Fibroblast of skin of left biceps (primary cell): ENCODE data around the gene EEF1A2.

Experiments
- DNase-seq, 2 experiments: peaks; one replicate each; pipeline ENCODE4 v3.0.0-alpha.2; 2013; ENCODE audit warnings: low read depth in 2 of 2

The EEF1A2 gene

DNA sequence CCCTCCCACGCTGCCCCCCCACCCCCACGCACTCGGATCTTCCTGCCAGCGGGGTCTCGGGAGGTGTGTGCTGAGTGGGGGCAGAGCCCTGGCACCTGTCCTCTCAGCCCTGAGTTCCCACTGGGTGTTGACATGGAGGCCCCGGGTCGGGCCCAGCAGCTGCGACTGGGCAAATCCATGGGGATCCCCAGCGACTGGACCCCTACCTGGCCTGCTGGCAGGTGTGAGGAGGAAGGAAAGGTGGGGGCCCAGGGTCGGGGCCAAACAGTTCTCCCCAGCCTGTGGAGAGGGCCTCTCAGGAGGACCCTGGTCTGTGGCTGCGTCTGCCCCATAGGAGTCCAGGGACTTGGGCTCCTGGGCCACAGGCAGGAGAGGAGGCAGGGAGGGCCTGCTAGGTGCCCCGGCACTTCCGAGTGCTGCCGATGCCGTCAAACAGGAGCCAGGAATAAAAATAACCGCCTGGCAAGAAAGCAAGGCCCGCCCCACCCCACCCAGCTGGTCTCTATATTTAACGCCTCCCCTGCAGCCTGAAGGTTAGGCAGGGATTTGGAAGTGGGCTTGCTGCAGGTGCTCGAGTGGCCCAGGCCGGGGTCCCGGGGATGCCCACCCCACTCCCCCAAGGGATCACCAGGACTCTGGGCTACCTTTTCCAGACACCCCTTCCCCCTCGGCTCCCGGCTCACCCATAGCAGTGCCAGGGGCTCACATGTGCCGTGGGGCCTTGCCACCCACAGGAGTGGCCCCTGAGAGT is 1.4 kb upstream of the EEF1A2 start:
- DNase-seq = no peak

DNA sequence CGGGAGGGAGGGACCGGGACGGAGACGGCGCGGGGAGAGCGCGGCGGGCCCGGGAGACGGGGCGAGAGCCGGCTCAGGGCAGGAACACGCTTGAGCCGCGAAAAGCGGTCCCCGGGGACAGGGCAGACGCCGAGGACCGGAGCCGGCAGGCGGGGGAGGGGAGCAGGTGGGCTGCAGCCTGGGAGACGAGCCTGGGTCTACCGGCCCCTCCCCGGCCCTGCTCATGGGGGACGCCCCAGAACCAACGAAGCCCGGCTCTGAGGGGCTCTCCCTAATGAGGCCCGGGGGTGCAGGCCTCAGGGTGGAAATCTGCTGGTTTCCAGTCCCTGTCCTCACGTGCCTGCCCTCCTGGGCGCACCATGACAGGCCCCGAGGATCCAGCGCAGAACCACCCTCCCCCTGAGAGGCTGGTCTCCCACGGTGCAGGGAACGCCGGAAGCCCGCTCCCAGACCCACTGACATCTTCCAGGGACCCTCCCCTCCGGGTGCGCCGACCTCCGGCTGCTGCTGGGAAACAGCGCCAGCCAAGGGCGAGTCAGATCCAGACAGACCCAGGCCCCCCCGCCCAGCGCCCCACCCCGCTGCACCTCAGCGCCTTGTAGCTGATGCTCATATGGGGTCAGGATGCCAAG is 571 bp upstream of the EEF1A2 start:
- no peak for DNase-seq

DNA sequence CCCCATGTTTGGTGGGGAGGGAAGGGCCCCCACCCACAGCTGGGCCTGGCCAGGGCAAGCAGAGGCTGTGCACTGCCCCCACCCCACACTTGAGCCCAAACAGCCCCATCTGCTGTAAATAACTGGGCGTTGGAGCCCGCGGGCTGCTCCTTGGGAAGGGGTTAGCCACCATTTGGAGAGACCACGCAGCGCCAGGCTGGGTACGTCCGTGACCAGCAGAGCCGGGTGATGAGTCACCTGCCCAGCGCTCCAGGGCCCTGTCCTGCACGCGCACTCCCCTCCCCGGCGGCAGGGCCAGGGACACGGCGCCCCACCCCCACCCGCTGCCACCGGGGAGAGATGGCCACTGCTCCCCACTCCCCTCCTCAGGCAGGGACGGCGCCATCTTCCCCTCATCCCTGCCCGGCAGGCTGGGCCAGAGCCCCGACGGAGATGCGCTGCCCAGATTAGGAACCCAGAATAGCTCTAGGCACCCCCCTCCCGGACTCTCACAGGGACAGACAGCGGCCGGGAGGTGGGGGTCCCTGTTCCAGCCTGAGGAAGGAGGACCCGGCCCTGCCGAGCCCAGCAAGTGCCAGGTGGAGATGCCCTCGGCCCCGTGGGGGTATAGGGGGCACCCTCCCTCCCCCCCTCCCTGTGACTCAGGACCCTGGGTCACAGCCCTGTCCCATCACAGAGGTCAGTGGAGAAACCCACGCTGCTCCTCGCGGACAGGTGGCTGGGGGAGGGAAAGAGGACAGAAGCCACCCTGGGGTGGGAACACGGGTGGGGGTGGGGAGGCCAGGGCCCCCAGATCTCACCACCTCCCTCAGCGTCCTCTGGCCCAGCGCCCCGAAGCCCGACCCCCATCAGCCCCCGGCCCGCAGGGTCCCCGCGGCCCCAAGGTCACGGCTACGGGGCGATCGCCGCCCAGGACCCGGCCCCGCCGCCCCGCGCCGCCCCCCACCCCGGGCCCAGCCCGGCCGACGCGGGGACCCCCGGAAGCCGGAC is 642 bp downstream of the EEF1A2 start:
- no peak for DNase-seq

DNA sequence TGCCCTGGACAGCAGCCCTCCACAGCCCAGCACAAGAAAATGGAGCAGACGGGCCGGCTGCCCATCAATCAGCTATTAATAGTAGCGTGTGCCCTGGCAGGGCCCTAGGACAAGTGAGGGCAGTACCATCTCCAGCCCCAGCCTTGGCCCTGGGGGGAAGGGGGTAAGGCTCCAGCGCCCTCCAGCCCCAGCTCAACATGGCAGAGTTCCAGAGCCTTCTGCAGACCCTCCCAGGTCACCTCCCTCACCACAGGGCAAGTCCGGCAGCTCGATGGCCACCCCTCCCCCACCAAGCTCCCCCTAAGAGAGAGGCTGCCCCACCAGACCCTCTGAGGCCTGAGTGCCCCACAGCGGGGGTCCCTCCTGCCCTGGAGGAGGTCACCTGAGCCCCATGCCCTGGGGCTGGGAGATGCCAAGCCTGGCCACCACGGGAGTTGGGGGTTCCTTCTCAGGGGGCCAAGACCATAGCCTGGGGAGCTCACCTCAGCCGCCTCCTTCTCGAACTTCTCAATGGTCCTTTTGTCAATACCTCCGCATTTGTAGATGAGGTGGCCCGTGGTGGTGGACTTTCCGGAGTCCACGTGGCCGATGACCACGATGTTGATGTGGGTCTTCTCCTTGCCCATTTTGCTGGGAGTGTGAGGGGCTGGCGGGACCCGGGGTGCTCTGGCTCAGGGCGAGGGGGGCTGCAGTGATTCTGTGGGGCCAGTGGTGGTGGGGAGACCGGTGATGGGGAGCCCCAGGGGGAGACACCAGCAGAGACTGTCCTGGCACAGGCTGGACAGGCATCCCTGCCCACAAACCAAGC is 1.5 kb downstream of the EEF1A2 start:
- no peak for DNase-seq

DNA sequence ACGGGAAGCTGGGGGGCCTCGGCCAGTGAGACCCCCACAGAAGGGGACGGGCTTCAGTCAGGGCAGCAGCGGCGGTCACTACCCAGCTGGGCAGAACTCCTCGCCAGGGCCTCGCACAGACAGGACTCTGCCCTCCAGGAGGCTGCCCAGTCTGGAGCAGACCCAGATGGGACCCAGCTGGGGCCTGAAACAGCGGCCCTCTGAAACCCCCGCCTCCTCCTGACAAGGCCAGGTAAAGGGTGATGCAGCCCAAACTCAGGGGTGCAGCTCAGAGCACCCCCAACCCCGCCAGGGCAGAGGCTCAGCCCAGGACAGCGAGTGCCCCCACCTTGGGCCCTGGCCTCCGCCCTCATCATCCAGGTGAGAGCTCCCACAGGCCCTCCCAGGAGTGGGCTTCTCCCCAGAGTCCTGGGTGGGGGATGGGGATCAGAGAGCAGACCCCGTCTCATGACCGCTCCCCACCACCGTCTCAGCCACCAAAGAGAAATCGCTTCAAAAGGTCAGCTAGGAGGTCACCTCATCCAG is 2.2 kb downstream of the EEF1A2 start:
- no peak for DNase-seq

DNA sequence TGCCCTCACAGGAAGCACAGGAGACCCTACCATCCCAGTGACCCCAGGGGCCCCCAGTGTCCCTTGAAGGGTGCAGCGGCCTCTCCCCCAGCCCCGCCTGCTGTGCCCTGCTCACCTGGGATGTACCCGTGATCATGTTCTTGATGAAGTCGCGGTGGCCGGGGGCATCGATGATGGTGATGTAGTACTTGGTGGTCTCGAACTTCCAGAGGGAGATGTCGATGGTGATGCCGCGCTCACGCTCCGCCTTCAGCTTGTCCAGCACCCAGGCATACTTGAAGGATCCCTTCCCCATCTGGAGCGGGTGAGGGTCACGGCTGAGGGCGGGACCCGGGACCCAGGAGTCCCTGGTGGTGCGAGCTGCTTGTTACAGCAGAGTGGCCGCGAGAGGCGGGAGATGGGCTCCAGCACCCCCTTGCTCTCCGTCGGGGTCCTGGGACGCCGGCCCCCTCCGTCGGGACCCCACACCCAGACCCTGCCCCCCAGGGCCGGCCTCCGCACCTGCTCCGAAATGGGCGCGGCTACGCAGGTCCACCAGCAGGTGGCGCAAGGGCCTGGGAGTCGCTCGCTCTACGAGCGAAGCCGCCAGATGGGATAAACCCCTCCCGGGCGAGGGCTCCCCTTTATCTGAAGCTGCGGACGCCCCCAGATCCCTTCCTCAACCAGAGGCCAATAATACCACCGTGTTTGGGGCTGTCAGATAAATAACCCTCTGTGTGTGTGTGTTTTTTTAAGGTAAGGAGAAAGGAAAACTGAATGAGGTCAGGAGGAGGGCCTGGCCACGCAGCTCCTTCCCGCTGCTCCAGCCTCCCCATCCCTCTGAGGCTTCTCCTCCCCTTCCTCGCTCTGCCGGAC is 2.9 kb downstream of the EEF1A2 start:
- DNase-seq = no peak

DNA sequence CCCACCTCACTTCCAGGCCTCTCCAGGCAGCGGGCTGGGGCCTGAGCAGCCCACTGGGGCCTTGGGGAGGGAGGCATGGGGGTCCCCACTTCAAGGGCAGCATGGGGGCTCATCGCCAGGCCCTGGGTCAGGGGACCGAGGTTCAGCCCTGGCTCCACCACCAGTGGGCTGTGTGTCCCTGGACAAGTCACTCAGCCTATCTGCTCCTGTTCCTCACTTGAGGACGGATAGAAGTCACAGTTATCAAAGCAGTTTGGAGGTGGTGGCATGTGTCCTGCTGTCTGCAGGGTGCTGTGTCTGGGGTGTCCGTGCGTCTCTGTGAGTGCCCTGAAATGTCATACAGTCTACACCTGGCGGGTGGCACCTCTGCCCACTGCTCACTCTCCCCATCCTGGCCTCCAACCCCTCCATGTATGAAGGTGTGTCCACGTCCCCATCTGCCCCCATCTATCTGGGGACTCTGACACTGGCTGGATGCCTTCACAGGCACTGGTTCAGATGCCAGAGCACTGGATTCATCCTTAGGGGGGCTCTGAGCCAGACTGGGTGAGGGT is 3.6 kb downstream of the EEF1A2 start:
- no peak for DNase-seq

DNA sequence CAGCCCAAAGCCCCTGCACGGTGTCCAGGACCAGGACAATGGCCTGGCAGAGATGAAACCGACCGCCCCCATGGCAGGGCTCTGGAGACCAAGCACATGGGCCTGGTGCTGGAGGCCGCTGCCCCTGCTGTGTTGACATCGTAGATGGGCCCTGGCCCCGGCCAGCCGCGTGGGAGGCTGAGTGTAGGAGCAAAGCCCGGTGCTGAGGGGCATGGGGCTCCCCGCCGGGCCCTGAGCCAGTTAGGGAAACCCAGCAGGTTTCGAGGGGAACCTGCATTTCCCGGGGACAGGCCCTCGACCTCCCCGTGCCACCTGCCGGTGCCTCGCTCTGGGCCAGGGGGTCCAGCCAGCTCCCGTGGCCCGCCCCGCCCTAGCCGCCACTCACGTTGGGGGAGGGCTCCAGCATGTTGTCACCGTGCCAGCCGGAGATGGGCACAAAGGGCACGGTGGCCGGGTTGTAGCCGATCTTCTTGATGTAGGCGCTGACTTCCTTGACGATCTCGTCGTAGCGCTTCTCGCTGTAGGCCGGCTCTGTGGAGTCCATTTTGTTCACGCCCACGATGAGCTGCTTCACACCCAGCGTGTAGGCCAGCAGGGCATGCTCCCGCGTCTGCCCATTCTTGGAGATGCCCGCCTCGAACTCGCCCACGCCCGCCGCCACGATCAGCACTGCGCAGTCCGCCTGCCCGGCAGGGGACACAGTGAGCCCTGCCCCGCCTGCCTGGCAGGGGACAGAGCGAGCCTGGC is 4.3 kb downstream of the EEF1A2 start:
- DNase-seq = no peak

DNA sequence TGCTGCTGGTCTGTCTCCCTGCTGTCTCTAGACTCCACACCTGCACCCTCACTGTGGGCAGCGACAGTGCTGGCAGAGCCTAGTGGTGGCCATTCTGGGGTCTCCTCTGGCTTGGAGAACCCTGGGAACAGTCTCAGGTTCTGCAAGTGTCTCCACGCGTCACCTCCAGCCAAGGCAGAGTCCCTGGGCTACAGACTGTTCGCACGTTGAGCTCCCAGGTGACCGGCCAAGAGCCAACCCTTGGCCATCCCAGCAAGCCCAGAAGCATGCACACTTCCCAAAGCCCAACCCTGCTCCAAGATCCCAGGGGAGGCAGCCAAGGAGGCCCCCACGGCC is 4.8 kb downstream of the EEF1A2 start:
- no peak for DNase-seq

DNA sequence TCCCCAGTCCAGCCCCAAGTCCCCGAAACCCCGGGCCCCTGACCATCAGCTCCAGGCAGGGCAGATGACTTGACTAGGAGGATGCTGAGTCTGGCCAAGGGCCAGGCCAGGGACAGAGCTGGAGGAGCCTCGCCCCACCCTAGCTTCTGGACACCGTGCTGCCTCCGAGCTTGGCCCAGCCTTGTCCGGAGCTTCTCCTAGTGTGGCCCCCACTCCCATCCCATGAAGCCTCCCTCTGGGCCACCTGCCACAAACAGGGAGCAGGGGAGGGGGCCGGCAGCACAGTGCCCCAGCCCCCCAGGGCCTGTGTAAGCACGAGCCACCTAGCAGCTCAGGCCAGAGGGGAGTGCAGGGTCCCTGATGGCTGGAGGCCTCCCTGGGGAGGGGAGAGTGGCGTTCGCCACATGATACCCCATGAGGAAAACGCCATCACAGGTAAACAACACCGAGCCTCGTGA is 5.3 kb downstream of the EEF1A2 start:
- DNase-seq = no peak

DNA sequence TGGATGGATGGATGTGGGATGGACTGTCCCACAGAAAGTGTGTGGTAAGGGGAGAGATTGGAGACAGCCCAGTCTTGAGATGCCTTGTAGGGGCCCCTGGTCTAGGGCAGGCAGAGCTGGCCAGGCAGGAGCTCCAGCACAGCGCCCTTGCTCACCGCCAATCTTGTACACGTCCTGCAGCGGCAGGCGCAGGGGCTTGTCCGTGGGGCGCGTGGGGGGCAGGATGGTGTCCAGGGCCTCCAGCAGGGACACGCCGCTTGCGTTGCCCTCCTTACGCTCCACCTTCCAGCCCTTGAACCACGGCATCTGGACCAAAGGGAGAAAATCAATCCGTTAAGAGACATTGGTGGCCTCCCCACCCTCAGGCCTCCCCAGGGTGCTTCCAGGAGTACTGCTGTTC is 5.9 kb downstream of the EEF1A2 start:
- DNase-seq = no peak

DNA sequence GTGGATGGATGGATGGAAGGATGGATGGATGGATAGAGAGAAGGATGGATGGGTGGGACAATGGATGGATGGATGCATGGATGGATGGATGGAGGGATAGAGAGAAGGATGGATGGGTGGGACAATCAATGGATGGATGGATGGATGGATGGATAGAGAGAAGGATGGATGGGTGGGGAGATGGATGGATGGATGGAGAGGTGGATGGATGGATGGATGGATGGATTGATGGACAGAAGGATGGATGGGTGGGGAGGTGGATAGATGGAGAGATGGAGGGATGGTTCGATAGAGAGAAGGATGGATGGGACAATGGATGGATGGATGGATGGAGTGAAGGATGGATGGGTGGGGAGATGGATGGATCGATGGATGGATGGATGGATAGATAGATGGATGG is 6.4 kb downstream of the EEF1A2 start:
- DNase-seq = no peak

DNA sequence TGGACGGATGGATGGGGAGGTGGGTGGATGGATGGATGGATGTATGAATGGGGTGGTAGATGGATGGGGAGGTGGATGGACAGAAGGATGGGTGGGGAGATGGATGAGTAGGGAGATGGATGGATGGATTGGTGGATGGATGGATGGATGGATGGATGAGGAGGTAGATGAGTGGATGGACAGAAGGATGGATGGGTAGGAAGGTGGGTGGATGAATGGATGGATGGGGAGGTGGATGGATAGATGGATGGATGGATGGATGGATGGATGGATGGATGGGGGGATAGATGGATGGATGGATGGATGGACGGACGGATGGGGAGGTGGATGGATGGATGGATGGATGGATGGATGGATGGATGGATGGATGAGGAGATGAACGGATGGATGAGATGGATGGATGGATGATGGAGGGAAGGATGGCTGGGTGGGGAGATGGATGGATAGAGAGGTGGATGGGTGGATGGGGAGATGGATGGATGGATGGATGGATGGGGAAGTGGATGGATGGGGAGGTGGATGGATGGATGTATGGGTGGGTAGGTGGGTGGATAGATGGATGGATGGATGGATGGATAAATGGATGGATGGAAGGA is 7.2 kb downstream of the EEF1A2 start:
- DNase-seq = no peak

DNA sequence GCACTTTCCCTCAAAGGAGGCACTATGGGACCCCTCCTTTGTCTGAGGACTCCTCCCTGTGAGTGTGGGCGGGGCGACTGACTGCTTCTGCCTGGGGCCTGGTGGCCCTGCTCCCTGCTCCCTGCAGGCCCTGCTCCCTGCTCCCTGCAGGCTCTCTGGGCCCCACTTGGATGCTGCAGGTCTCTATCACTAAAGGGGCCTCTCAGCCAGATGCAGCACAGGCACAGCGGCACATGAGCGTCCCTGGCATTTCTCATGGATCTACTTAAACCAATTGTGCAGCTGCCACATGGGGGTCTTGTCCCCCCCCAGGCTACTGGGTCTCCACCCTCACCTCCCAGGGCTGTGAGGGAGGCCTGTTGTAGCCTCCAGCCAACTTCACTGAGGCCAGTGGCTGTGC is 7.8 kb downstream of the EEF1A2 start:
- DNase-seq = no peak

DNA sequence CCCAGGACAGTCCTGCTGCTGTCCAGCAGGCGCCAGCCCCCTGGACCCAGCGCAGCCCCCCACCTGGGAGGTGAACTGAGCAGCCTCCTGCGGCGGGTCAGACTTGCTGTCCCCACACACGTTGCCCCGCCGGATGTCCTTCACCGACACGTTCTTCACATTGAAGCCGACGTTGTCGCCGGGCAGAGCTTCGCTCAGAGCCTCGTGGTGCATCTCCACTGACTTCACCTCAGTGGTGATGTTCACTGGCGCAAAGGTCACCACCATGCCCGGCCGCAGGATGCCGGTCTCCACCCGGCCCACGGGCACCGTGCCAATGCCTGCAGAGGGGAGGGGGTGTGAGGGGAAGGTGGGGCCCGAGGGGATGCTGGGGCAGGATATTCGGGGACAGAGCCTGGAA is 8.5 kb downstream of the EEF1A2 start:
- no peak for DNase-seq

DNA sequence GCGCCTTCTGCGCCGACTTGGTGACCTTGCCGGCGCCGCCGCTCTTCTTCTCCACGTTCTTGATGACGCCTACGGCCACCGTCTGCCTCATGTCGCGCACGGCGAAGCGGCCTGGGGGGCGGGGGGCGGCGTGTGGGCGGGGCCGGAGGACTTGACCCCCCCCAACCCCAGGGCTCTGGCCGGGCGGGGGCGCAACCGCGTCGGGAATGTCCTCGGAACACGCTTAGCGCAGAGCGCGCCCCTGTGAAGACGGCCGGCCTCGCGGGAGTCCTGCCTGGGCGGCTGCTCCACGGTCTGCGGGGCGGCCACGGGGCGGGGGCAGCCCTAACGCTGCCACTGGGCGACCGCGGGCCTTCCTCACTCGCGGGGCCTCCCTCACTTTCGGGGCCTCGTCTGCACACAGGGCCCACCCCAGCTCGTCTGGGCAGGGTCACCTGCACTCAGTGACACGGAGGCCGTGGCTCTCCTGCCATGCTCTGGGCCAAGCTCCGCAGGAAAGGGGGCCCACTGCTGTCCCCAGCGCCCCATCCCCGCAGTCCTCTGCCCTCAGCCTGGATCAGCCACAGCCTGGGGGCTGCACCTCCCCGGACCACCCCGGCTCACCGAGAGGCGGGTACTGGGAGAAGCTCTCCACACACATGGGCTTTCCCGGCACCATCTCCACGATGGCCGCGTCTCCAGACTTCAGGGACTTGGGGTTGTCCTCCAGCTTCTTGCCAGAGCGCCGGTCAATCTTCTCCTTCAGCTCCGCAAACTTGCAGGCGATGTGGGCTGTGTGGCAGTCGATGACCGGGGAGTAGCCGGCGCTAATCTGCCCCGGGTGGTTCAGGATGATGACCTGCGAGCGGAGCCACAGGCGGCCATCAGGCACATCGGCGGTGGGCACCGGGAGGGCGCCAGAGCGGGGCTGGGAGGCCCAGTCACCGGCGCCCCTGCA is 10.3 kb downstream of the EEF1A2 start:
- DNase-seq = no peak

DNA sequence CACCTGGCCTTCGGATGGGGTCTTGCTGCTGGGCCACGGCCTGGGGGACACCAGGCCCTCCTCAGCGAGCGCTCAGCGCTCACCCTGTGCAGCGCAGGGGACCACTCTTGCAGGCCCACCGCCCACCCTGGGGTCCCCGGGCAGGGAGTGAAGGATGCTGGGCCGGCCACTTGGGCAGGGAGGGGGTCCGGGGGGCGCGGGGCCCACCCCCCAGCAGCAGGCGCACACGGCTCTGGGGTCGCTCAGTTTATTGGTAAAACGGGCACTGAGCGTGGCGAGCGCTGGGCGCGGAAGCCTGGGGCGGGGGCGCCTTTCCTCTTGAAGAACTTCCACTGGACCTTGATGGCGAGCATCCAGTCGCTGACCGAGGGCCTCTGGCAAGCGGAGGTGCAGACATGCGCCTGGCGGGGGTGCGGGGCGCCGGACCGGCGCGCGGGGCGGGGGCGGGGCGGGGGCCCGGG is 11.1 kb downstream of the EEF1A2 start:
- DNase-seq = no peak
